GM04503 (cell line): ENCODE results near the gene NPFF.

ENCODE experiments used
- DNase-seq: peaks from one replicate; pipeline ENCODE4 v3.0.0-alpha.2; 2012; ENCODE audit warnings: low read depth

NPFF gene

GRCh38 chr12:53513712-53514410, 6.6 kb upstream of the NPFF start:
- no peak for DNase-seq

- no peak for DNase-seq
These were observed 3.0 kb upstream of the NPFF start for GRCh38 chr12:53510181-53510812.

GRCh38 chr12:53508534-53509170, 1.4 kb upstream of the NPFF start:
- no peak for DNase-seq

- no peak for DNase-seq
These were observed 260 bp upstream of the NPFF start for GRCh38 chr12:53507603-53507885.

GRCh38 chr12:53506450-53506785, 866 bp downstream of the NPFF start:
- no peak for DNase-seq

GRCh38 chr12:53505555-53506449, 1.5 kb downstream of the NPFF start:
- DNase-seq: no peak

GRCh38 chr12:53505086-53505485, 2.2 kb downstream of the NPFF start:
- no peak for DNase-seq

- DNase-seq: no peak
These were observed 3.0 kb downstream of the NPFF start for GRCh38 chr12:53504004-53504920.

- DNase-seq: no peak
These were observed 4.1 kb downstream of the NPFF start for GRCh38 chr12:53502983-53503728.

GRCh38 chr12:53502331-53502730, 5.0 kb downstream of the NPFF start:
- no peak for DNase-seq

GRCh38 chr12:53501615-53502181, 5.6 kb downstream of the NPFF start:
- DNase-seq: no peak

- DNase-seq: peak; percentile 99
These were observed 6.3 kb downstream of the NPFF start, which contains the start of gene TARBP2 for GRCh38 chr12:53500776-53501614. Gene TARBP2 (plus strand): TSS chr12:53501283. CDS start chr12:53501409, 126 bp downstream.

- no peak for DNase-seq
These were observed 7.0 kb downstream of the NPFF start for GRCh38 chr12:53500142-53500775.

GRCh38 chr12:53499266-53500141, 7.8 kb downstream of the NPFF start, which contains the start of gene MAP3K12:
Gene MAP3K12 (minus strand): TSS chr12:53499458. CDS start chr12:53487391, 12,067 bp downstream.
- DNase-seq: no peak

GRCh38 chr12:53498235-53498630, 9.1 kb downstream of the NPFF start:
- DNase-seq: no peak

- DNase-seq: no peak
These were observed 9.8 kb downstream of the NPFF start for GRCh38 chr12:53497461-53497860.

- DNase-seq: no peak
These were observed 10.6 kb downstream of the NPFF start for GRCh38 chr12:53496752-53497032.
